LNCaP clone FGC (cell line): ENCODE measurements around the gene COPS7A.

Source experiments
- DNase-seq: peaks from one replicate; pipeline ENCODE4 v3.0.0-alpha.2; 2011; ENCODE audit warnings: low read depth
- H3K4me3 ChIP-seq: 2 replicates; pipeline ENCODE4 v1.5.1; 2011; ENCODE audit warnings: mild to moderate bottlenecking, low read depth, low read length, control low read depth
- TF ChIP-seq, protein P1 (sequence below): IDR thresholded peaks from 2 replicates; pipeline ENCODE4 v1.5.1; 2012; ENCODE audit warnings: mild to moderate bottlenecking; ENCODE audit not compliant: control insufficient read depth, insufficient read depth; ENCODE audit errors: extremely low read depth

Gene COPS7A

DNA sequence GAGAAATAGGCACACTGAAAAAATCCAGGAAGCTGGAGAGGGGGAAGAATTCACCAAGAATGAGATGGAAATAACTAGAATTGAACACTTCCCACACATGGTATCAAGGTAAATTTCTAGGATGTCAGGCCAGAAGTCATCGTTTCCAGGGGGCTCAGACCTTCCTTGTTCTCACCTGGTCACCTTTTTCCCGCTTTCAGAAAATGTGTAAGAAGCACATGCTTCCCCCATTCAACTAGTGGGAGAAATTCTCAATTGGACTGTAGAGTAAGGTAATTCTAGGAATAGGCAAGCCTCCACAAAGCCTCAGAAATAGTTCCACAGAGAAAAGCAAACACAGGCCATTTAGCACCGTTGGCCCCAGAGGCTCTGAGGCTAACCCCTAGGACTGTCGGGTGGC, 39.5 kb downstream of the COPS7A start:
- H3K4me3 ChIP-seq: no peak overlapping the region; the same call in 1 of the 2 replicates
- no peak for DNase-seq
- TF ChIP-seq, protein P1, sequence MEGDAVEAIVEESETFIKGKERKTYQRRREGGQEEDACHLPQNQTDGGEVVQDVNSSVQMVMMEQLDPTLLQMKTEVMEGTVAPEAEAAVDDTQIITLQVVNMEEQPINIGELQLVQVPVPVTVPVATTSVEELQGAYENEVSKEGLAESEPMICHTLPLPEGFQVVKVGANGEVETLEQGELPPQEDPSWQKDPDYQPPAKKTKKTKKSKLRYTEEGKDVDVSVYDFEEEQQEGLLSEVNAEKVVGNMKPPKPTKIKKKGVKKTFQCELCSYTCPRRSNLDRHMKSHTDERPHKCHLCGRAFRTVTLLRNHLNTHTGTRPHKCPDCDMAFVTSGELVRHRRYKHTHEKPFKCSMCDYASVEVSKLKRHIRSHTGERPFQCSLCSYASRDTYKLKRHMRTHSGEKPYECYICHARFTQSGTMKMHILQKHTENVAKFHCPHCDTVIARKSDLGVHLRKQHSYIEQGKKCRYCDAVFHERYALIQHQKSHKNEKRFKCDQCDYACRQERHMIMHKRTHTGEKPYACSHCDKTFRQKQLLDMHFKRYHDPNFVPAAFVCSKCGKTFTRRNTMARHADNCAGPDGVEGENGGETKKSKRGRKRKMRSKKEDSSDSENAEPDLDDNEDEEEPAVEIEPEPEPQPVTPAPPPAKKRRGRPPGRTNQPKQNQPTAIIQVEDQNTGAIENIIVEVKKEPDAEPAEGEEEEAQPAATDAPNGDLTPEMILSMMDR: no peak

DNA sequence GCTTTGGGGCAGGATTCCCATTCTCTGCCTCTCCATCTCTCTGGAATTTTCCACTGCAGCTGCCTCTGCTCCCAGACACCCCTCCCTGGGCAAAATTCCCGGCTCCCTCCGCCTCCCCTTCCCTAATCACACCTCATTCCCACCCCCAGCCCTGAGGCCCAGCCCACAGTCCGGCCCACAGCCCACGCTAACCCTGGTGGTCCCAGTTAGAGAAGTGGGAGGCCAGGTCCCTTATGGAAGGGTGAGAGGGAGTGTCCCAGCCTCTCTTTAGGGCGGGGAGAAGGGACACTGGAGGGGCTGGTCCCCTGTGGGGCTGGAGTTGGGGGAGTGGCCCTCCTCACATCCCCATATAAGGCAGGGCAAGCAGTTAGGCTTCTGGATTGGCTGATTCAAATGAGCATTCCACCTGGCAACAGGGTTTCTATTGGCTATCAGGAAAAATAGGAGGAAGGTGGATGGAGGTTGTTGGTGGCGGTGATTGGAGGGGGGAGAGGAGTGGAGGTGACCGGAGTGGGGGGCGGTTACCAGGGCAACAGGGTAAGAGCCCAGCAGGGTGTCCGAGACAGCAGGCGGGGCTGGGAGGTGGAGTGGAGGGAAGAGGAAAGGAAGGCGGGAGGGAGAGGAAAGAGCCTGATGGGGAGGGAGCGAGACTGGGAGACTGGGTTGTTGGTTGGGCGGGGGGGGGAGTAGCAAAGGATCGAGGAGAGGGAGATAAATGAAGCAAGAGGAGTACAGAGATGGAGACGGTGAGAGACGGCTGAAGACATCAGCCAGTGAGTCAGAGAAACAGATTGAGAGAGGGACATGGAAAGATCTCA, 40.4 kb downstream of the COPS7A start:
- TF ChIP-seq, protein P1: no peak
- H3K4me3 ChIP-seq: peak overlapping the region; percentile 32
- DNase-seq: peak; percentile 99

DNA sequence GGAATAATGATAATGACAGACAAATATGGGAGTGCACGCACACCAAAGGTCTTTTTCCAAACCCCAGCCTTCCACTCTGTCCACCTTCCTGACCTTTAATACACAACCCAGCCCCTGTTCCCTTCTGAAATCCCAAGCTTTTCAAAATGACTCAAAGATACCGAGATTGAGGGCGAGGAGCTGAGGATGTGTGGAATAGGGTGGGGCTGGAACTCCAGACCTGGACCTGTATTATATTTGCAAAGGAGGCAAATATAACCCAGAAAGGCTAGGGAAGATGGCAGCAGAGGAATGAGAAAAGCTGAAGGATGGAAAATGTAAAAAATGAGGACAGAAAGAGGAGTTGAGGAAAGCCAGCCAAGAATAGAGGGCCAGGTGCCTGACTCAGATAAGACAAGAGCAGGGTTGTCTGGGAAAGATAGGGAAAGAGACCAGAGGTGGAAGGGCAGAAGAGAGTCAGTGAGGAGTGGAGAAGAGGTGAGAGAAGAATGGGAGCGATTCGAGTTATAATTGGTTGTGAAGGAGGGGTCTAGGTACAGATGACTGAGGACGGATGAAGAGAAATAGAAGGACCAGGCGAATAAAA, 41.3 kb downstream of the COPS7A start:
- DNase-seq: no peak
- H3K4me3 ChIP-seq: peak overlapping the region; percentile 81
- TF ChIP-seq, protein P1: no peak

DNA sequence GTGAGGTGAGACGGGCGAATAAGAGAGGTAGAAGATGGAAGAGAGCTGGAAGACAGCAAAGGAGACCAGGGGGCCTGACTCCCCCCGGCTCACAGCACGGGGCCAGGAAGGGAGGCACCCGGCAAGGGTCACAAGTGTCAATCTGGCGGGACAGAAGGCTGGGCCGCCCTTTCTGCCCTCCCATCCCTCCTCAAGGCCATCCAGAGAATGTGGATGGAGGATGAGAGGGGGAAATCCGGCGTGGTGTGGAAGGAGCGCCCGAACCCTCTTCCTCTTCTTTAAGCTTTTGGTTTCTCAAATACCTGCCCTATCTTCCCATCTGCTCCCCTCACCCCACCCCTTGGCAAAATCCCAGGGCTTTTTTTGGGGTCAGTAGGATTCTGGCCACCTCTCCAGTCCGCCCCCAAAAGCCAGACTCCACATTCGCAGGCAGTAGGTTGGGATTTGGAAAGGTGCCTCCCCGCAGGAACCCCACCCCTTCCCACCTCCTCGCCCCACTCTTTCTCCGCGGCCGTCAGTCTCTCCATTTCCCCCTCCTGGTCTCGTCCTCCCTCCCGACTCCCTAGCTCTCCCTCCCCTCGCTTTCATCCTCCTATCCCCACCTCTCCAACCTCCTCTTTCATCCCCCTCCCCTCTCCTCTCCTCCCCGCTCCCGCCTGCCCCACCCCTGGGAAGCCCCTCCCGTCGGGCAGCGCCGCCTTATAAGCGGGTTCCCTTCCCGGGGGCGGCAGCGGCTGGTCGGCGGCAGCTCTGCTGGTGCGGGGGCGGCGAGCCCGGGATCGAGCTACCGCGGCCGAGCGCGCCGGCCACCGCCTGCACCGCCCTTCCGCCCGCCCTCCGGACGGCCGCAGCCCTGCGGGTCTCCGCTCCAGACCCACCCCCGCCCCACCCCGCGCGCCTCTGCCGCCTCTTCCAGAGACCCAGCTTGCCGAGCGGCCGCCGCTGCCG, 42.1 kb downstream of the COPS7A start, which contains the start of gene PTMS:
TSS of gene PTMS (plus strand) at position 730 of the 948 bp plus-strand sequence. CDS start 343 bp downstream, outside the sequence.
- peak; percentile 70 for DNase-seq
- peak within 1 kb of the TSS; percentile 81 for H3K4me3 ChIP-seq
- TF ChIP-seq, protein P1: no peak

DNA sequence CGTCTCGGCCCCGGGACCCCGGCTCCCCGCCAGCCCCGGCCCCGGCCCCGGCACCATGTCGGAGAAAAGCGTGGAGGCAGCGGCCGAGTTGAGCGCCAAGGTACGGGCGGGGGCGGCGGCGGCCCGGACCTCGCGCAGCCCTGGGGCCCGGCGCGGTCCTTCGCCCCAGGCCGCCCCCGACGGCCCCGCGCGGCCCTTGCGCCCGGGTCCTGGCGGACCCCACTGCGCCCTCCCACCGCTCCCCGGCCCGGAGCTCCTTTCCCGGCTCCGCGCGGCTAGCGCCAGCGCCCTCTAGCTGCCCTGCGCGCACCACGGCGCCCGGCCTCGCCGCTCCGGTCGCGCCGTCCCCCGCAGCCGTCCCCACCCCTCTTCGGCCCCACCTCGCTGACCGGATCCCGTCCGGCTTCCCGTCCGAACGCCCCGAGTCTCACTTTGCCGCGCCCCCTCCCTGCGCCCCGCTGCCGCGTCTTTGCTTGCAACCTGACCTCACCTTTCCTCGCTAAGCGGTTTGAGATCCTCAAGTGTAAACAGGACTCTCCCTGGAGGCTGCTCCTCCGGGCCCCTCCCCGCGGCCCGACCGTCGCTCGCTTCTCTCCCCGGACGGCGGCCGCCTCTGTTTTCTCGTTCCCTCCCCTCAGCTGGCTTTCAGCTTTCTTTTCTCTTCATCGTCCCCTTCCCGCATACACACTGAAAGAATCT, 43.0 kb downstream of the COPS7A start:
- H3K4me3 ChIP-seq: peak overlapping the region; percentile 81
- no peak for DNase-seq
- TF ChIP-seq, protein P1: peak; percentile 94
